GM18867 (cell line): ENCODE data around the gene APAF1.
A peak's percentile ranks its signal among the peaks of the same experiment; 100 is the strongest.
"Not testable (repeated sequence)": the region's sequence is repeated elsewhere in the genome, so short reads cannot be mapped to it uniquely, and the experiment has no call there.

ENCODE experiments used
- ATAC-seq: cut with Tn5 transposase; IDR thresholded peaks from one replicate; pipeline ENCODE4 v1.9.1; 2021; ENCODE audit warnings: mild to moderate bottlenecking, moderate library complexity; ENCODE audit not compliant: unreplicated experiment

The APAF1 gene

GRCh38 chr12:98644712-98645571, at the start of gene APAF1, which contains the start of gene IKBIP:
Gene APAF1 (plus strand): TSS chr12:98645290. CDS start chr12:98648360, 3,070 bp downstream.
Gene IKBIP (minus strand): TSS chr12:98644788. CDS start chr12:98644701, 87 bp downstream.
- ATAC-seq, result peak; percentile 88

GRCh38 chr12:98597313-98597712, 47.8 kb upstream of the APAF1 start:
- not testable (repeated sequence) for ATAC-seq

GRCh38 chr12:98601924-98602323, 43.2 kb upstream of the APAF1 start:
- no peak for ATAC-seq

- no peak for ATAC-seq
Observed at GRCh38 chr12:98606359-98606988, 38.6 kb upstream of the APAF1 start.

GRCh38 chr12:98610596-98610995, 34.5 kb upstream of the APAF1 start:
- ATAC-seq, result no peak

GRCh38 chr12:98612696-98613334, 32.3 kb upstream of the APAF1 start:
- ATAC-seq, result peak; percentile 88

GRCh38 chr12:98618952-98619351, 26.1 kb upstream of the APAF1 start:
- ATAC-seq, result no peak

- peak; percentile 89 for ATAC-seq
Observed at GRCh38 chr12:98635657-98636323, 9.3 kb upstream of the APAF1 start.

GRCh38 chr12:98637068-98637467, 8.0 kb upstream of the APAF1 start:
- ATAC-seq, result no peak

- ATAC-seq, result no peak
Observed at GRCh38 chr12:98638009-98638408, 7.1 kb upstream of the APAF1 start.

GRCh38 chr12:98639491-98639890, 5.6 kb upstream of the APAF1 start:
- no peak for ATAC-seq

GRCh38 chr12:98642801-98643200, 2.3 kb upstream of the APAF1 start:
- ATAC-seq, result not testable (repeated sequence)

- ATAC-seq, result peak; percentile 18
Observed at GRCh38 chr12:98644433-98644711, 718 bp upstream of the APAF1 start.

- ATAC-seq, result peak; percentile 0
Observed at GRCh38 chr12:98645572-98646067, 530 bp downstream of the APAF1 start.

GRCh38 chr12:98646294-98647090, 1.4 kb downstream of the APAF1 start:
- ATAC-seq, result no peak

- ATAC-seq, result no peak
Observed at GRCh38 chr12:98651328-98651727, 6.2 kb downstream of the APAF1 start.

GRCh38 chr12:98653866-98654493, 8.9 kb downstream of the APAF1 start:
- ATAC-seq, result peak; percentile 59

- no peak for ATAC-seq
Observed at GRCh38 chr12:98656289-98657101, 11.4 kb downstream of the APAF1 start.

- ATAC-seq, result no peak
Observed at GRCh38 chr12:98660521-98660920, 15.4 kb downstream of the APAF1 start.
